ENCODE results near the gene GPR162. TPM values are rescaled to one million over a fixed set of nuclear protein-coding genes. Genes with fewer than 3 reads are reported as not detected.

Gene GPR162
- total and polyA plus RNA-seq, 4 donors = 0.59 to 2.4 (median 1.7) TPM

DNA sequence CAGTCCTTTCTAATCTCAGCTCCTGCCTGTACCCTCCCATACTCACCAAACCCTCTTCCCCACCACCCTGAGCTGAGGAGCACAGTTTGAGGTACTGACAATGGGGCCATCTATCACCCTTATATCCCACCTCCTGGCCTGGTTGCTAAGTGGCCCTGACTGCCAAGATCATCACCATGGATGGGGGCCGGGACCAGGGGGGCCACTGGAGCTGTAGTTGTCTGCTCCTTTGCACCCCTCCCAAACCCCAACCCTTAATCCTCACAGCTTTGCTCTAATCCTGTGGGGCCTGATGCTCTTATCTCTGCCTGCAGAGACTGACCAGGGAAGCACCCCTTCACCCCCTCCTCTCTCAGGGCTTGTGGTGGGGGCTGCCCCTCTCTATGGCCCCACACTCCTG lies 18.7 kb downstream of the GPR162 start (continued):
- TF ChIP-seq, protein P1, sequence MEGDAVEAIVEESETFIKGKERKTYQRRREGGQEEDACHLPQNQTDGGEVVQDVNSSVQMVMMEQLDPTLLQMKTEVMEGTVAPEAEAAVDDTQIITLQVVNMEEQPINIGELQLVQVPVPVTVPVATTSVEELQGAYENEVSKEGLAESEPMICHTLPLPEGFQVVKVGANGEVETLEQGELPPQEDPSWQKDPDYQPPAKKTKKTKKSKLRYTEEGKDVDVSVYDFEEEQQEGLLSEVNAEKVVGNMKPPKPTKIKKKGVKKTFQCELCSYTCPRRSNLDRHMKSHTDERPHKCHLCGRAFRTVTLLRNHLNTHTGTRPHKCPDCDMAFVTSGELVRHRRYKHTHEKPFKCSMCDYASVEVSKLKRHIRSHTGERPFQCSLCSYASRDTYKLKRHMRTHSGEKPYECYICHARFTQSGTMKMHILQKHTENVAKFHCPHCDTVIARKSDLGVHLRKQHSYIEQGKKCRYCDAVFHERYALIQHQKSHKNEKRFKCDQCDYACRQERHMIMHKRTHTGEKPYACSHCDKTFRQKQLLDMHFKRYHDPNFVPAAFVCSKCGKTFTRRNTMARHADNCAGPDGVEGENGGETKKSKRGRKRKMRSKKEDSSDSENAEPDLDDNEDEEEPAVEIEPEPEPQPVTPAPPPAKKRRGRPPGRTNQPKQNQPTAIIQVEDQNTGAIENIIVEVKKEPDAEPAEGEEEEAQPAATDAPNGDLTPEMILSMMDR (IDR thresholded peaks at IDR 0.05; ENCODE audit: low read depth, low read length, missing input control) = no peak
- TF ChIP-seq NR2F2 (IDR thresholded peaks at IDR 0.05) (no peak), RXRA (IDR thresholded peaks at IDR 0.05) (no peak), JUND (IDR thresholded peaks at IDR 0.05) (no peak), RAD21 (IDR thresholded peaks at IDR 0.05) (no peak), SP1 (IDR thresholded peaks at IDR 0.05) (no peak), HNF4A (conservative IDR thresholded peaks at IDR 0.05) (no peak), EGR1 (IDR thresholded peaks at IDR 0.05; ENCODE audit: low read depth in 2 of 2) (no peak)

DNA sequence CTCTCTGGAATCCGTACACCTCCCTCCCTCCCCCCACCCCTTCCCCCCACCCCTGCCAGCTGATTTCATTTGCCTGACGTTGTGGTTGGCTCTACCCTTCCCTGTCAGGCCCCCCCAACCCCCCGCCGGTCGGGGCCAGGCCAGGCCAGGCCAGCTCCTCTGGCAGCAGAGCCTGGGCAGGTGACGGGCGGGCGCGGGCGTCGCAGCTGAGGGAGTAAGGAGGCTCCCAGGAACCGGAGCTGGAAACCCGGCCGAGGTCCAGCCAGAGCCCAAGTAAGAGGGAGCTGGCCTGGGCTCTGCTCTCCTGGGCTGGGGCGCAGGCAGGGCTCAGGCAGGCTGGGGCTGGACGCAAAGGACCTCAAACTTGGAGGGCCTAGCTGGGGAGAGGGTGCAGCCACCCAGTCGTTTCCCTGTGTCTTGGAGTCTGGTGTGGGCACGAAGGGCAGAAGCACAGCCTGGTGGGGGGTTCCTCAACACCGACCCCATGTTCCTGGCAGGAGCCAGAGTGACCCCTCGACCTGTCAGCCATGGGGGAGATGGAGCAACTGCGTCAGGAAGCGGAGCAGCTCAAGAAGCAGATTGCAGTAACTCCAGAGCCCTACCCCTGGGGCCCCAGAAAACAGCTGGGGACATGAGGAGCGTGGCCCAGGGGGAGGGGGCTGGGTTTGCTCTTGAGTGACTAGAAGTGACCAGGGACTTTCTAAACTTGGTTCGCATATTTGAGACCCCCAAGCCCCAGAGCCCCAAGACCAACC lies 19.3 kb downstream of the GPR162 start, which contains the start of gene GNB3:
Gene GNB3 (plus strand): TSS at position 165 of the 755 bp plus-strand sequence. CDS start 363 bp downstream, at position 528.
- Histone ChIP-seq H3K4me3 (ENCODE audit: low read depth in 1 of 3, low read length in 3 of 3) (no peak within 1 kb of the TSS), H3K4me1 (ENCODE audit: control insufficient read depth in 4 of 4, insufficient read depth in 4 of 4, low read length in 3 of 4) (no peaks in the 10 kb centered on the region), H3K36me3 (ENCODE audit: control insufficient read depth in 4 of 4, insufficient read depth in 3 of 4, low read depth in 1 of 4, low read length in 3 of 4) (peaks cover 0 to 2% (median 0%) of the 10 kb centered on the region in 4 donors), H3K9me3 (ENCODE audit: control insufficient read depth in 4 of 4, low read length in 3 of 4) (no peaks in the 10 kb centered on the region), H3K9ac (ENCODE audit: low read depth in 1 of 2, low read length in 2 of 2) (no peak within 1 kb of the TSS), H3K27me3 (ENCODE audit: control insufficient read depth in 4 of 4, insufficient read depth in 4 of 4, low read length in 3 of 4) (no peaks in the 10 kb centered on the region), H3K27ac (ENCODE audit: low read depth in 1 of 2, low read length in 2 of 2) (no peak within 1 kb of the TSS)
- 75% methylated on average over 24 of the region's 24 CpGs for WGBS
- TF ChIP-seq FOXA1 (IDR thresholded peaks at IDR 0.05) (no peak), RXRA (IDR thresholded peaks at IDR 0.05) (no peak), TAF1 (conservative IDR thresholded peaks at IDR 0.05) (no peak), FOXA2 (IDR thresholded peaks at IDR 0.05) (no peak), NR2F2 (IDR thresholded peaks at IDR 0.05) (no peak), SP1 (IDR thresholded peaks at IDR 0.05) (no peak), YY1 (IDR thresholded peaks at IDR 0.05) (no peak)
- TF ChIP-seq, protein P1 (IDR thresholded peaks at IDR 0.05; ENCODE audit: low read depth, low read length, missing input control) = no peak
- TF ChIP-seq, protein P2, sequence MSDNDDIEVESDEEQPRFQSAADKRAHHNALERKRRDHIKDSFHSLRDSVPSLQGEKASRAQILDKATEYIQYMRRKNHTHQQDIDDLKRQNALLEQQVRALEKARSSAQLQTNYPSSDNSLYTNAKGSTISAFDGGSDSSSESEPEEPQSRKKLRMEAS (IDR thresholded peaks at IDR 0.05) = no peak
- TF ChIP-seq, protein P3, sequence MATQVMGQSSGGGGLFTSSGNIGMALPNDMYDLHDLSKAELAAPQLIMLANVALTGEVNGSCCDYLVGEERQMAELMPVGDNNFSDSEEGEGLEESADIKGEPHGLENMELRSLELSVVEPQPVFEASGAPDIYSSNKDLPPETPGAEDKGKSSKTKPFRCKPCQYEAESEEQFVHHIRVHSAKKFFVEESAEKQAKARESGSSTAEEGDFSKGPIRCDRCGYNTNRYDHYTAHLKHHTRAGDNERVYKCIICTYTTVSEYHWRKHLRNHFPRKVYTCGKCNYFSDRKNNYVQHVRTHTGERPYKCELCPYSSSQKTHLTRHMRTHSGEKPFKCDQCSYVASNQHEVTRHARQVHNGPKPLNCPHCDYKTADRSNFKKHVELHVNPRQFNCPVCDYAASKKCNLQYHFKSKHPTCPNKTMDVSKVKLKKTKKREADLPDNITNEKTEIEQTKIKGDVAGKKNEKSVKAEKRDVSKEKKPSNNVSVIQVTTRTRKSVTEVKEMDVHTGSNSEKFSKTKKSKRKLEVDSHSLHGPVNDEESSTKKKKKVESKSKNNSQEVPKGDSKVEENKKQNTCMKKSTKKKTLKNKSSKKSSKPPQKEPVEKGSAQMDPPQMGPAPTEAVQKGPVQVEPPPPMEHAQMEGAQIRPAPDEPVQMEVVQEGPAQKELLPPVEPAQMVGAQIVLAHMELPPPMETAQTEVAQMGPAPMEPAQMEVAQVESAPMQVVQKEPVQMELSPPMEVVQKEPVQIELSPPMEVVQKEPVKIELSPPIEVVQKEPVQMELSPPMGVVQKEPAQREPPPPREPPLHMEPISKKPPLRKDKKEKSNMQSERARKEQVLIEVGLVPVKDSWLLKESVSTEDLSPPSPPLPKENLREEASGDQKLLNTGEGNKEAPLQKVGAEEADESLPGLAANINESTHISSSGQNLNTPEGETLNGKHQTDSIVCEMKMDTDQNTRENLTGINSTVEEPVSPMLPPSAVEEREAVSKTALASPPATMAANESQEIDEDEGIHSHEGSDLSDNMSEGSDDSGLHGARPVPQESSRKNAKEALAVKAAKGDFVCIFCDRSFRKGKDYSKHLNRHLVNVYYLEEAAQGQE (IDR thresholded peaks at IDR 0.05) = no peak
- DNase-seq (ENCODE audit: low spot score) = no peak
